ENCODE results near the gene MAGEA1. TPM values are rescaled to one million over a fixed set of nuclear protein-coding genes. Genes with fewer than 3 reads are reported as not detected.

MAGEA1 gene
- polyA plus RNA-seq, 2 donors = not detected

DNA sequence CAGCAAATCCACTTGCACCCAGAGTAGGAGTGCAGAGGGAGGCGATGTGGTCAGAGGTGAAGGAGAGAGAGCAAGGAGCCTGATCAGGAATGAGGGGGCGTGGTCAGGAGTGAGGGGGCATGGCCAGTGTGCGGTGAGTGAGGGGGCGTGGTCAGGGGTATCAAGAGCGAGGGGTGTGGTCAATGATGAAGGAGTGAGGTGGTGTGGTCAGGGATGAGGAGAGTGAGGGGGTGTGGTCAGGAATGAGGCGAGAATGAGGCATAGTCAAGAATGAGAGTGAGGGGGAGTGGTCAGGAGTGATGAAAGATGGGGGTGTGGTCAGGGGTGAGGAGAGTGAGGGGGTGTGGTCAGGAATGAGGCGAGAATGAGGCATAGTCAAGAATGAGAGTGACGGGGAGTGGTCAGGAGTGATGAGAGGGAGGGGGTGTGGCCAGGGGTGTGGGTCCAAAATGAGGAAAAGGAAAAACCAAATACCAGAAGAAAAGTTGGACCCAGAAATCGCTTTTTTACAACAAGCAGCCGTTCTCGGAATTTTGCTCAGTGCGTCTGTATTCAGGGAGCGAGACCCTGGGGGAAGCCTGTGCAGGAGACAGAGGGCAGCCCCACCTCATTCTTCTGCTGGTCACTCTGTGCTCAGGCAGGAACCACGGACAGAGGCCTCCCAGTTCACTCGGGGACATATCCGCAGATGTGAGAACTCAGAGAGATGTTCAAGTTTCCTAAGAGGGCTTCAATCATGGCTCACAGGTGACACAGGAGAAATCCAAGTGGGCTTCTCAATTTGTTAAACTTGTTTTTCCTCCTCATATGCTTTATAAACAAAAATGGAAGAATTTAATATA is 47.5 kb downstream of the MAGEA1 start:
- Histone ChIP-seq H3K4me3 (ENCODE audit: low read depth in 1 of 2, low read length in 2 of 2) (no peak overlapping the region), H3K4me1 (ENCODE audit: control insufficient read depth in 2 of 2, insufficient read depth in 2 of 2, low read length in 1 of 2) (no peaks in the 10 kb centered on the region), H3K36me3 (ENCODE audit: control insufficient read depth in 2 of 2, insufficient read depth in 2 of 2, low read length in 1 of 2) (no peaks in the 10 kb centered on the region), H3K27ac (ENCODE audit: low read depth in 2 of 2, low read length in 1 of 2) (no peak overlapping the region), H3K9me3 (ENCODE audit: control insufficient read depth in 2 of 2, insufficient read depth in 1 of 2, low read depth in 1 of 2, low read length in 1 of 2) (peaks cover 0 to 2% of the 10 kb centered on the region in 2 donors), H3K27me3 (ENCODE audit: control insufficient read depth in 1 of 2, insufficient read depth in 2 of 2, low read length in 2 of 2) (no peaks in the 10 kb centered on the region)
- 17 to 33% methylated on average over 16 of the region's 16 CpGs for WGBS, 2 donors

Other genes starting within 250 kb of the MAGEA1 start
- gene PNMA5, start 185.2 kb upstream of the MAGEA1 start, polyA plus RNA-seq = not detected
- gene PNMA3, start 122.8 kb upstream of the MAGEA1 start, polyA plus RNA-seq = under 1 TPM; 0.19 to 0.45 TPM
- under 1 TPM; 0.04 to 0.15 TPM for gene PNMA6A, start 106.8 kb upstream of the MAGEA1 start, polyA plus RNA-seq
- gene PNMA6F, start 142.5 kb downstream of the MAGEA1 start, polyA plus RNA-seq = not detected
- gene ZNF275, start 154.9 kb downstream of the MAGEA1 start, polyA plus RNA-seq = 1 to 10 TPM in 1 of 2 donors, under 1 TPM in 1; 0.71 to 1.6 TPM
- not detected for gene PNMA6E, start 222.1 kb downstream of the MAGEA1 start, polyA plus RNA-seq
- under 1 TPM; 0.04 to 0.05 TPM for gene ZFP92, start 232.2 kb downstream of the MAGEA1 start, polyA plus RNA-seq

All from esophagus (tissue), 2 donors.